ENCODE results near the gene GZMM.

The GZMM gene

DNA sequence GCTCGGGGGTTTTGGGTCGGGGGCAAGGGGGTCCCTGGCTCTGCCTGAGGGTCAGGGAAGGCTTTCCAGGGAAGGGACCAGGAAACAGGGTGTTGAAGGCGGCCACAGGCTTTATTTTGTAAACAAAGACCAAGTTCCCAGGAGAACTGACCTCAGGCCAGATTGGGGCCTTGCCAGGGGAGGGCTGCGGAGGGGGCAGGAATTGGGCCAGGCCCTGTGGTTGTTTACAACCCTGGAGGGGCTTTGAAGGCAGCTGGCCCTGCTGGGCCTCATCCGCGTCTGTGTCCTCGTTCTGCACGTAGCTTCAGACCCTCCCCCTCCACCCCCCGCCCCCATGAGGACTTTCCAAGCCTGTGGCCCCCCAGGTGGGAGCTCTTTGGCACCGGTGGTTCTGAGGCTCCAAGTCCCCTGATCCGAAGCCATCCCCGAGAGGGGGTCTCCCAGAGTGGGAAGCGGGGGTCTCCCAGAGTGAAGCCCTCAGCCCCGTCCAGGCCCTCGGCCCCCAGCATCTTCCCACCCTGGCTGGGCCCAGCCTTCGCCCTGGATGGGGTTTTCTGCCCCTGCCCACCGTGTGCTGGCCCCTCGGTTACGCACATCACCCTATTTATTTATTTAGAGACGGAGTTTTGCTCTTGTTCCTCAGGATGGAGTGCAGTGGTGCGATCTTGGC lies 15.1 kb downstream of the GZMM start:
- in situ Hi-C loops (cut with MboI; ENCODE audit: low sequenced_read_pairs): no loop called here

GRCh38 chr19:560121-560520 lies 16.3 kb downstream of the GZMM start:
- in situ Hi-C loops (cut with MboI; ENCODE audit: low sequenced_read_pairs): no loop called here

- in situ Hi-C loops (cut with MboI; ENCODE audit: low sequenced_read_pairs): no loop called here
Observed at GRCh38 chr19:566403-566802, 22.6 kb downstream of the GZMM start.

GRCh38 chr19:566844-567243 lies 23.0 kb downstream of the GZMM start:
- in situ Hi-C loops (cut with MboI; ENCODE audit: low sequenced_read_pairs): no loop called here

DNA sequence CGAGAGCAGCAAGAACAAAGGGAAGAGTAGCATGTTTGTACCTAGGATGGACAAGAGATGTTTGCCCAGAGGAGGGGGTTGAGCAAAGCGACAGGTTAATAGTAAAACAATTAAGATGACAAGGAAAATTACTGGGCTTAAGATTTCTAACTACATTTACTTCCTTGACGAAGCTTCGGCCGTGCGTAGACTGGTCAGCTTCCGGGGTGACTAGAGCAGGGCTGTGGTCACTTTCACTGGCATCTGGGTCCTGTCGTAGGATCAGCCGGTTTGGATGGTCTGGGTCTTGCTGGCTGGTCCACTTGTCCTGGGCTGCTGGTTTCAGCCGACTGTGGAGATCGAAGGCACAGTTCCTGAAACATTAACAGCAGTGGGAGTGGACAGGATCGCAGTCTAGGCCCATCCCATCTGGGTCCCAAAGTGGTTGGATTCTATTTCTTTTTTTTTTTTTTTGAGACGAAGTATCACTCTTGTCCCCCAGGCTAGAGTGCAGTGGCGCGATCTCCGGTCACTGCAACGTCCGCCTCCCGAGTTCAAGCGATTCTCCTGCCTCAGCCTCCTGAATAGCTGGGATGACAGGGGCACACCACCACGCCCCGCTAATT lies 23.5 kb downstream of the GZMM start:
- in situ Hi-C loops (cut with MboI; ENCODE audit: low sequenced_read_pairs): no loop called here

GRCh38 chr19:570251-570686 lies 26.4 kb downstream of the GZMM start:
- in situ Hi-C loops (cut with MboI; ENCODE audit: low sequenced_read_pairs): no loop called here

GRCh38 chr19:570937-571565 lies 27.2 kb downstream of the GZMM start:
- in situ Hi-C loops (cut with MboI; ENCODE audit: low sequenced_read_pairs): no loop called here

DNA sequence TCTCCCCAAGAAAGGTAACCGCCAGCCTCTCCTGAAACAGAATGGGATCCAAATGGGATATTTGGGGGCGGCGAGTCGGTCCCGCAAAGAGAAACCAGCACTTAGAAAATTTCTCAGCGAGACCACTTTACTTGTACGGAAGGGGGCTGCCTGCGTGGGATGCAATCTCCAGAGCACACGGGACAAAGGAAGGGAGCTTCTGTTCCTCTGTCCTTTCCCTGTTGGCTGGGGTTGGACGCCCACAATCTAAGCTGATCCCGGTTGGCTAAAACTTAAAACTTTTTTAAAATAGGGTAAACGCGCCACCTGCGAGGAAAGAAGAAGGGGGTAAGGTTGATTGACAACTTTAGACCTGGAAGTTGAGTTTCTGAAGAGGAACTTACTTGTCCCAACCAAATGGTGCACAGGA lies 27.7 kb downstream of the GZMM start:
- in situ Hi-C loops (cut with MboI; ENCODE audit: low sequenced_read_pairs): no loop called here

DNA sequence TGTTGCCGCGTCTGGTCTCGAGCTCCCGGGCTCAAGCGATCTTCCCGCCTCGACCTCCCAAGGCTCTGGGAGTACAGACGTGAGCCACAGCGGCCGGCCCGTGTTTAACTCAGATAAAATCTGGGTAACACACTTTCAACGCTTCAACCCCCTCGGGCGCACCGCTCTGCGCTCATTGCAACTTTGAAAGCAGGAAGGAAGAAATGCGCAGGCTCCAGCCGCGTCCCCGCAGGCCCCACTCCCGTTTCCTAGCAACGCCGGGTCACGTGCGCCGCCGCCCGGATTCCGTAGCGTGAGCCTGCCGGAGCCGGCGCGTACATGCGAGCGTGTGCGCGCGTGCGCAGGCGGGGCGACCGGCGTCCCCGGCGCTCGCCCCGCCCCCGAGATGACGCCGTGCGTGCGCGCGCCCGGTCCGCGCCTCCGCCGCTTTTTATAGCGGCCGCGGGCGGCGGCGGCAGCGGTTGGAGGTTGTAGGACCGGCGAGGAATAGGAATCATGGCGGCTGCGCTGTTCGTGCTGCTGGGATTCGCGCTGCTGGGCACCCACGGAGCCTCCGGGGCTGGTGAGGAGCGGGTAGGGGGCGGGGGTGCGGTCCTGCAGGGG lies 28.4 kb downstream of the GZMM start, which contains the start of gene BSG:
Gene BSG (plus strand): TSS at position 457 of the 603 bp plus-strand sequence. CDS start 39 bp downstream, at position 496.
- in situ Hi-C loops (cut with MboI; ENCODE audit: low sequenced_read_pairs): no loop called here

- in situ Hi-C loops (cut with MboI; ENCODE audit: low sequenced_read_pairs): no loop called here
Observed at GRCh38 chr19:572743-573518, 29.1 kb downstream of the GZMM start.

DNA sequence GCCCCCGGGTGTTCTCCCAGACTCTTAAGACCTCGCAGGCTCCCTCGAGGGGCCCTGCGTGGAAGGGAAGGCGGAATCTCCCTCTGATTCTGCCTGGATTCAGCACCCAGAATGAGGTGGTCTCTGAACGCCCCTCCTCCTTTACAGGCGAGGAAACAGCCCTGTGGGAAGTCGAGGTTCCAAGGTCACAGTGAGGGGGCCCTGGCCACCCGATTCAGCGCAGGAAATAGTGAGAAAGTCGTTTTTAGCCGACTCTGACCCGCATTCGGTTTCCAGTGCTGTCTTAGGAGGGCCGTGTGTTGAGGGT lies 29.6 kb downstream of the GZMM start:
- in situ Hi-C loops (cut with MboI; ENCODE audit: low sequenced_read_pairs): no loop called here

DNA sequence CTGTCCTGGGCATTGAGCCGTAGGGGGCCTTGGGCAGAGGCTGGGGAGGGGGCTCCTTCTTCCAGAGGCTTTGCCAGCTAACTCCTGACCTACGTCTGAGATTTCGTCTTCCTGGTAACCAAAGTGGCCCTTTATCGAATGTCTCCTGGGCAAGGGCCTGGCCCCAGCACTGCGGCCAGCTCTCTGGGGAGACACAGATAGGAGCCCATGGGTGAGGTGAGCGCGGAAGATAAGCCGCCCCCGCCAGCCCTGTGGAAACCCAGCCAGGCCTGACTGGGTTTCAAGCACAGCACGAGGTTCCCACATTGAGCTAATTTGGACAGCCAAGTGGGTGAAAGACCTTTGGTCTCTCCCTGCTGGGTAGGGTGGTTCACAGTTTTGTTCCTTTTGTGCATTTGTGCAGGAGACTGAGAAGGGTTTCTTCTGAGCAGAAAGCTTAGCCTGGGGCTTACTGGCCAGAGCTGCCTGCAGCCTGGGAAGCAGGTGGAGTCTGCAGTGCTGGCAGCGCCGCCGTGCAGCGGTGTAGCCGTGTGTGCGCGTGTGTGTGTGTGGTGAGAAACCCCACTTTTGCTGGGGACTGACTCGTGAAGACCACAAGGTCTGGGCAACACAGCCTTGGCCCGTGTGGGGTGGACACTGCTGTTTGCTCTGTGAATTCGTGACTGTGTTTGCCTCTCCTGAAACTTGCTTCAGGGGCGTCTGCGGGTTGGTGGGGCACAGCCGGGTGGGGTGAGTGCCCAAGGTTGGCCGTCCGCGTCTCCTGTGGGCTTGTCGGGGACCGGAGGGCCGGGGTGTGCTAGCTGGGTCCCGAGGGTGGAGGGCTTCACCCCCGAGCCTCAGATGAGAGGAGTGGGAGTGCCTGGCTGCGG lies 31.0 kb downstream of the GZMM start:
- in situ Hi-C loops (cut with MboI; ENCODE audit: low sequenced_read_pairs): no loop called here

- in situ Hi-C loops (cut with MboI; ENCODE audit: low sequenced_read_pairs): no loop called here
Observed at GRCh38 chr19:575527-576506, 32.0 kb downstream of the GZMM start.

- in situ Hi-C loops (cut with MboI; ENCODE audit: low sequenced_read_pairs): no loop called here
Observed at GRCh38 chr19:576768-577438, 33.0 kb downstream of the GZMM start.

DNA sequence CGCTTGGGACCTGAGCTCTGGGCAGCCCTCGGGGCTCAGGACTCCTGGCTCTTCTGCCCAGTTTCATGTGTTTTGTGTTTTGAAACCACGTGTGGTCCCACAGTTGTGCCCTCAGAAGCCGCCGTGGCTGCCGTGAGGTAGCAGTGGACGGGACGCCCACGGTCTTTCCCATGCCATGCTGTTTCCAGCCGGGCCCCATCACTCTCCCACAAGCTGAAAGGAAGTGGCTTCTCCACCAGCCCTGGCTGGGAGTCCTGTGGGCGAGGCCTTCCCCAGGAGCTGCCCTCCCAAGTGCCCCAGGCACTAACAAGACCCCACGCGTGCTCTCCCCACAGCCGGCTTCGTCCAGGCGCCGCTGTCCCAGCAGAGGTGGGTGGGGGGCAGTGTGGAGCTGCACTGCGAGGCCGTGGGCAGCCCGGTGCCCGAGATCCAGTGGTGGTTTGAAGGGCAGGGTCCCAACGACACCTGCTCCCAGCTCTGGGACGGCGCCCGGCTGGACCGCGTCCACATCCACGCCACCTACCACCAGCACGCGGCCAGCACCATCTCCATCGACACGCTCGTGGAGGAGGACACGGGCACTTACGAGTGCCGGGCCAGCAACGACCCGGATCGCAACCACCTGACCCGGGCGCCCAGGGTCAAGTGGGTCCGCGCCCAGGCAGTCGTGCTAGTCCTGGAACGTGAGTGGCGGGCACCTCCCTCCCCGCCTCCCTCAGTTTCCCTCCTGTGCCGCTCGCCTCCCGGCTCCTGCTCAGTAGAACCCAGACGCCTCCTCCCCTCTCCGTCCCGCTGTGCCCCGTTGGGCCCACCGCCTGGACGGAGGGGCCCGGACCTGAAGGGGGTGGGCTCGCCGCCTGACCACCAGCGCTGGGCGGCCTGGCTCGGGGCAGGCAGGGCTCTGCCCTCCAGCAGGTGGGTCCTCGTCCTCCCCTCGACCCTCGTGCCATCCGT lies 33.9 kb downstream of the GZMM start:
- in situ Hi-C loops (cut with MboI; ENCODE audit: low sequenced_read_pairs): no loop called here

GRCh38 chr19:579111-579841 lies 35.4 kb downstream of the GZMM start:
- in situ Hi-C loops (cut with MboI; ENCODE audit: low sequenced_read_pairs): no loop called here

DNA sequence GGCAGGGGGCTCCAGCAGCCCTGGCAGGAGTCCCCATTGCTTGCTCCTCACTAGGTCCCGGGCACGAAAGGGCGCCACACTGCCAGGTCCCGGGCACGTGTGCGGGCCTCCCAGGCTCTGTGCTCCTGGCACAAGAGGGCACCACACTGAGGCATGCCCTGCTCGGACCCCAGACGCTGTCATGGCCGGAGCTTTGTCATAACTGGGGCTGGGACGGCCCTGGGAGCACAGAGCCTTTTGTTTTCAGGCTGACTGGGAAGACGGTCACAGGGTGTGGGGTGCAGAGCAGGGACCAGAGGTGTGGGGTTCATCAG lies 35.9 kb downstream of the GZMM start:
- in situ Hi-C loops (cut with MboI; ENCODE audit: low sequenced_read_pairs): no loop called here

Measured in HL-60/S4 (cell line).